ENCODE results near the gene KDM8.
"Not testable (repeated sequence)": the region's sequence is repeated elsewhere in the genome, so short reads cannot be mapped to it uniquely, and the experiment has no call there.

The KDM8 gene

GRCh38 chr16:27242398-27242797 is 39.1 kb downstream of the KDM8 start:
- TF ChIP-seq POLR2A (IDR thresholded peaks at IDR 0.05; ENCODE audit: low read length) (no peak), GATA1 (IDR thresholded peaks at IDR 0.05; ENCODE audit: low read depth, low read length) (no peak)
- DNase-seq = no peak

GRCh38 chr16:27242868-27243590 is 39.7 kb downstream of the KDM8 start:
- no peak for TF ChIP-seq GATA1 (IDR thresholded peaks at IDR 0.05; ENCODE audit: low read depth, low read length)
- TF ChIP-seq POLR2A (IDR thresholded peaks at IDR 0.05; ENCODE audit: low read length) = peak; percentile 63
- DNase-seq = no peak

GRCh38 chr16:27243725-27244362 is 40.5 kb downstream of the KDM8 start:
- no peak for DNase-seq
- TF ChIP-seq GATA1 (IDR thresholded peaks at IDR 0.05; ENCODE audit: low read depth, low read length) (no peak), POLR2A (IDR thresholded peaks at IDR 0.05; ENCODE audit: low read length) (peak; percentile 21)

- DNase-seq = no peak
Observed at GRCh38 chr16:27244363-27244755, 41.0 kb downstream of the KDM8 start.

GRCh38 chr16:27245276-27246172 is 42.2 kb downstream of the KDM8 start:
- peak; percentile 51 to 57 for DNase-seq
- peak; percentile 61 for TF ChIP-seq POLR2A (IDR thresholded peaks at IDR 0.05; ENCODE audit: low read length)
- TF ChIP-seq GATA1 (IDR thresholded peaks at IDR 0.05; ENCODE audit: low read depth, low read length) = no peak

More at GRCh38 chr16:27244363-27244755, 41.0 kb downstream of the KDM8 start:
- TF ChIP-seq GATA1 (IDR thresholded peaks at IDR 0.05; ENCODE audit: low read depth, low read length) = no peak
- TF ChIP-seq POLR2A (IDR thresholded peaks at IDR 0.05; ENCODE audit: low read length) = no peak

GRCh38 chr16:27246439-27246838 is 43.1 kb downstream of the KDM8 start:
- DNase-seq = no peak

GRCh38 chr16:27247076-27247475 is 43.8 kb downstream of the KDM8 start:
- DNase-seq = not testable (repeated sequence)

More at GRCh38 chr16:27246439-27246838, 43.1 kb downstream of the KDM8 start:
- TF ChIP-seq POLR2A (IDR thresholded peaks at IDR 0.05; ENCODE audit: low read length) (no peak), GATA1 (IDR thresholded peaks at IDR 0.05; ENCODE audit: low read depth, low read length) (no peak)

GRCh38 chr16:27248036-27248435 is 44.7 kb downstream of the KDM8 start:
- no peak for TF ChIP-seq POLR2A (IDR thresholded peaks at IDR 0.05; ENCODE audit: low read length)
- TF ChIP-seq GATA1 (IDR thresholded peaks at IDR 0.05; ENCODE audit: low read depth, low read length) = no peak
- DNase-seq = no peak

GRCh38 chr16:27248886-27249285 is 45.6 kb downstream of the KDM8 start:
- not testable (repeated sequence) for DNase-seq

- no peak for TF ChIP-seq POLR2A (IDR thresholded peaks at IDR 0.05; ENCODE audit: low read length)
- TF ChIP-seq GATA1 (IDR thresholded peaks at IDR 0.05; ENCODE audit: low read depth, low read length) = no peak
- DNase-seq = no peak
Observed at GRCh38 chr16:27251541-27252205, 48.3 kb downstream of the KDM8 start.

- DNase-seq = no peak
- TF ChIP-seq POLR2A (IDR thresholded peaks at IDR 0.05; ENCODE audit: low read length) = no peak
- TF ChIP-seq GATA1 (IDR thresholded peaks at IDR 0.05; ENCODE audit: low read depth, low read length) = no peak
Observed at GRCh38 chr16:27252206-27252585, 48.9 kb downstream of the KDM8 start.

- TF ChIP-seq GATA1 (IDR thresholded peaks at IDR 0.05; ENCODE audit: low read depth, low read length) = no peak
- TF ChIP-seq POLR2A (IDR thresholded peaks at IDR 0.05; ENCODE audit: low read length) = peak; percentile 46
- DNase-seq = peak in 1 of 2 experiments; percentile 20
Observed at GRCh38 chr16:27253526-27253930, 50.2 kb downstream of the KDM8 start.

- TF ChIP-seq GATA1 (IDR thresholded peaks at IDR 0.05; ENCODE audit: low read depth, low read length) = no peak
- TF ChIP-seq POLR2A (IDR thresholded peaks at IDR 0.05; ENCODE audit: low read length) = no peak
- DNase-seq = no peak
Observed at GRCh38 chr16:27254262-27254811, 51.0 kb downstream of the KDM8 start.

Measured in erythroblast (primary cell).